GM18519 (cell line): Measurements from ENCODE around the gene MEF2C.

Experiments used
- ATAC-seq: cut with Tn5 transposase; IDR thresholded peaks from one replicate; pipeline ENCODE4 v1.9.1; 2021; ENCODE audit warnings: mild to moderate bottlenecking, moderate library complexity; ENCODE audit not compliant: unreplicated experiment, low FRiP score

Gene MEF2C

GRCh38 chr5:88889189-88890069, 6.4 kb upstream of the MEF2C start:
- ATAC-seq = no peak

- no peak for ATAC-seq
Measured at GRCh38 chr5:88888848-88889188, 5.8 kb upstream of the MEF2C start.

GRCh38 chr5:88888291-88888690, 5.3 kb upstream of the MEF2C start:
- ATAC-seq = no peak

GRCh38 chr5:88887342-88887741, 4.4 kb upstream of the MEF2C start:
- no peak for ATAC-seq

GRCh38 chr5:88886746-88887341, 3.9 kb upstream of the MEF2C start:
- ATAC-seq = no peak

- ATAC-seq = no peak
Measured at GRCh38 chr5:88886252-88886651, 3.3 kb upstream of the MEF2C start.

- no peak for ATAC-seq
Measured at GRCh38 chr5:88885002-88885401, 2.0 kb upstream of the MEF2C start.

GRCh38 chr5:88884608-88884877, 1.6 kb upstream of the MEF2C start:
- ATAC-seq = no peak

GRCh38 chr5:88883836-88884607, 1.0 kb upstream of the MEF2C start:
- no peak for ATAC-seq

GRCh38 chr5:88882276-88883038, 527 bp downstream of the MEF2C start:
- ATAC-seq = no peak

- no peak for ATAC-seq
Measured at GRCh38 chr5:88881571-88881971, 1.4 kb downstream of the MEF2C start.

GRCh38 chr5:88880201-88880600, 2.8 kb downstream of the MEF2C start:
- ATAC-seq = no peak

- ATAC-seq = no peak
Measured at GRCh38 chr5:88879724-88880123, 3.3 kb downstream of the MEF2C start.

GRCh38 chr5:88878976-88879375, 4.0 kb downstream of the MEF2C start:
- no peak for ATAC-seq

GRCh38 chr5:88877826-88878225, 5.2 kb downstream of the MEF2C start:
- no peak for ATAC-seq

- no peak for ATAC-seq
Measured at GRCh38 chr5:88876714-88877113, 6.3 kb downstream of the MEF2C start.

GRCh38 chr5:88875341-88876234, 7.4 kb downstream of the MEF2C start:
- no peak for ATAC-seq

GRCh38 chr5:88873447-88873846, 9.5 kb downstream of the MEF2C start:
- no peak for ATAC-seq

GRCh38 chr5:88872971-88873370, 10.0 kb downstream of the MEF2C start:
- ATAC-seq = no peak

GRCh38 chr5:88870285-88870684, 12.7 kb downstream of the MEF2C start:
- ATAC-seq = no peak
